ENCODE data around the gene RCE1.
A peak's percentile ranks its signal among the peaks of the same experiment; 100 is the strongest.
"Not testable (repeated sequence)": the region's sequence is repeated elsewhere in the genome, so short reads cannot be mapped to it uniquely, and the experiment has no call there.

RCE1 gene, protein sequence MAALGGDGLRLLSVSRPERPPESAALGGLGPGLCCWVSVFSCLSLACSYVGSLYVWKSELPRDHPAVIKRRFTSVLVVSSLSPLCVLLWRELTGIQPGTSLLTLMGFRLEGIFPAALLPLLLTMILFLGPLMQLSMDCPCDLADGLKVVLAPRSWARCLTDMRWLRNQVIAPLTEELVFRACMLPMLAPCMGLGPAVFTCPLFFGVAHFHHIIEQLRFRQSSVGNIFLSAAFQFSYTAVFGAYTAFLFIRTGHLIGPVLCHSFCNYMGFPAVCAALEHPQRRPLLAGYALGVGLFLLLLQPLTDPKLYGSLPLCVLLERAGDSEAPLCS

DNA sequence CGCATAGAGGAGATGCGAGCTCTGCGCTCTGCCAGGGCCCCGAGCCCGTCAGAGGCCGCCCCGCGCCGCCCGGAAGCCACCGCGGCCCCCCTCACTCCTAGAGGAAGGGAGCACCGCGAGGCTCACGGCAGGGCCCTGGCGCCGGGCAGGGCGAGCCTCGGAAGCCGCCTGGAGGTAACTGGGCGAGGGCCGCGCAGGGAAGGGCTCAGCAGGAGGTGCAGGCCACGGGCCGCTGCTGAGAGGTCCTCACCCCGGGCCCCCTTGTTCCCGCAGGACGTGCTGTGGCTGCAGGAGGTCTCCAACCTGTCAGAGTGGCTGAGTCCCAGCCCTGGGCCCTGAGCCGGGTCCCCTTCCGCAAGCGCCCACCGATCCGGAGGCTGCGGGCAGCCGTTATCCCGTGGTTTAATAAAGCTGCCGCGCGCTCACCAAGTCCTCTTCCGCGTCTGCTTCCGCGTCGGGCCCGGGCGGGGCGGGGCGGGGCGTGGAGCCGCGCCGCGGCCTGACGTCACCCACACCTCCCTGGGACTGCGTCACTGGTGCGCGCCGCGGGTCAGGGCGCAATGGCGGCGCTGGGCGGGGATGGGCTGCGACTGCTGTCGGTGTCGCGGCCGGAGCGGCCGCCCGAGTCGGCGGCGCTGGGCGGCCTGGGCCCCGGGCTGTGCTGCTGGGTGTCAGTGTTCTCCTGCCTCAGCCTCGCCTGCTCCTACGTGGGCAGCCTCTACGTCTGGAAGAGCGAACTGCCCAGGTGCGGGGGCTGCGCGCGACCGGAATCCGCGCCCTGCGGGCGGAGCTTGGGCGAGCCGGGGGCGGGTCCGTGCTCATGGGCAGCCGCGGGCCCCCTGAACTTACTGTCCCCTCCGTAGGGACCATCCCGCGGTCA lies at the start of gene RCE1:
Gene RCE1 (plus strand): TSS at position 546 of the 880 bp plus-strand sequence. CDS start 15 bp downstream, at position 561.
- Histone ChIP-seq H3K4me3 (peak within 1 kb of the TSS; percentile 97), H3K27ac (peak within 1 kb of the TSS; percentile 90 to 98)
- DNase-seq (ENCODE audit: low spot score): peak; percentile 91
- TF ChIP-seq CTCF (IDR thresholded peaks at IDR 0.05): no peak

- H3K4me3 ChIP-seq; H3K27ac ChIP-seq; DNase-seq (ENCODE audit: low spot score): not testable (repeated sequence)
Measured at GRCh38 chr11:66799815-66800214, 43.4 kb upstream of the RCE1 start.

DNA sequence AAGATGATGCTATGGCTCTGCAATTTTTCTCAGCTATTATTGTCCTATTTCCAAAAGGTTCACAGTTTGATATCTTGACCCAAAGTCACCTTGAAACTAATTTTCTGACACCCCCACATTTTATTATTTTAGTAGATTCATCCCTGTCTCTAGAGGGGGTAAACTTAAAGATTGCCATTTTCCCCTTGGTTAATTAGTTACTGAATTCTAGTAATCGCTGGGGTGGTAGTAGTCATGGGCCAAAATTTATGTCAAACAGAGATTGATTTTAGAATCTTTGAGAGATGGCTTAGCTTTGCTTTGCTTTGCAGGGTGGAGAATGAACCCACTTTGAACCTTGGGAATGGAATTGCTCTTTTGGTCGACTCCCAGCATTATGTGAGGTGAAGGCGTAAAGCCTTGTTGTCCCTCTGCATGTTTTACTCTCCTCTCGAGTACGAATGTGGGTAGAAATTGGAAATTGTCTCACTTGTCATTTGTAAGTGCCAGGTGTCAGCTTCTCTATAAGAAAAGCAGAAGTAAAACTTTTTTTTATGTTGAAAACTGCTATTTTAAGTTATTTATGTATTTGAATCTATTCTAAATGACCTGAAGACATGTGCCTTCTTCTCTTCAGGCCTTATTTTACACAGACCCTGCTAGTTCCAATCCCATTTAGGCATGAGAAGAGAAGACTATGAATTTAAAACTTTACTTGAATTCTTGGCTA lies 42.4 kb upstream of the RCE1 start:
- no peak overlapping the region for H3K4me3 ChIP-seq
- TF ChIP-seq CTCF (IDR thresholded peaks at IDR 0.05): no peak
- no peak overlapping the region for H3K27ac ChIP-seq
- no peak for DNase-seq (ENCODE audit: low spot score)

DNA sequence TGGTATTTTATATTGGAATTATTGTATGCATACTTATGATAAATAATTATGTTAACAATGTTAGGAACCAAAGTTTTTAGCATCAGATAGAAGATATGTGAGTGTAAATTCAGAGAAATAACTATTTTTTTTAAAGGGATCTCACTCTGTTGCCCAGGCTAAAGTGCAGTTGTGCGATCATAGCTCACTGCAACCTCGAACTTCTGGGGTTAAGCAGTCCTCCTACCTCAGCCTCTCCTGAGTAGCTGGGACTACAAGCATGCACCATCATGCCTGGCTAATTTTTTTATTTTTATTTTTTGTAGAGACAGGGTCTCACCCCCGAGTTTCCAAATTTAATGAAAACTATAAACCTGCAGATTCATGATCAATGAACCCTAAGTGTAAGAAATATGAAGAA lies 33.6 kb upstream of the RCE1 start:
- no peak for DNase-seq (ENCODE audit: low spot score)
- TF ChIP-seq CTCF (IDR thresholded peaks at IDR 0.05): no peak
- Histone ChIP-seq H3K27ac (no peak overlapping the region), H3K4me3 (no peak overlapping the region)

DNA sequence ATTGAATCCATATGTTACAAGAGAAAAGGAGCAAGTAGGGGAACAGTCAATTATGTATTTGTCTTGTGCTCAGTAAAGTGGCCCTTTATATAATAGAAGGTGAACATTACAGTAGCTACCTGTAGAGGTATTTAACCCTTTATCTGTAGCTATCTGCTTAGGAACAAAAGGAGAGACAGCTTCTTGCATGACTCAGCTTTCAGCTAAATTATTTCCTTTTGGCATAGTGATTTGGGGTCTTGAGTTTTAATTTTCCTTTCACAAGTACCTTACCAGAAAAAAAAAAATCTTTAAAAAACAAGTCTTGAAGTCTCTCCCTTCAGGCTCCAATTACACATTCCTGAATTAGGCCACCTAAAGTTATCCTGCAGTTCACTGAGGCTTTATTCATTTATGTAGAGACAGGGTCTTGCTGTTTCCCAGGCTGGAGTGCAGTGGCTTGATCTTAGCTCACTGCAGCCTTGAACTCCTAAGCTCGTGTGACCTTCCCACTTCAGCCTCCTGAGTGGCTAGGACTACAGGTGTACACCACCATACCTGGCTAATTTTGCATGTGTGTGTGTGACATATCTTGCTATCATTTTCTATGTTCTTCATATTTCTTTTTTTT lies 32.6 kb upstream of the RCE1 start:
- DNase-seq (ENCODE audit: low spot score): no peak
- H3K27ac ChIP-seq: no peak overlapping the region
- no peak for TF ChIP-seq CTCF (IDR thresholded peaks at IDR 0.05)
- H3K4me3 ChIP-seq: no peak overlapping the region

DNA sequence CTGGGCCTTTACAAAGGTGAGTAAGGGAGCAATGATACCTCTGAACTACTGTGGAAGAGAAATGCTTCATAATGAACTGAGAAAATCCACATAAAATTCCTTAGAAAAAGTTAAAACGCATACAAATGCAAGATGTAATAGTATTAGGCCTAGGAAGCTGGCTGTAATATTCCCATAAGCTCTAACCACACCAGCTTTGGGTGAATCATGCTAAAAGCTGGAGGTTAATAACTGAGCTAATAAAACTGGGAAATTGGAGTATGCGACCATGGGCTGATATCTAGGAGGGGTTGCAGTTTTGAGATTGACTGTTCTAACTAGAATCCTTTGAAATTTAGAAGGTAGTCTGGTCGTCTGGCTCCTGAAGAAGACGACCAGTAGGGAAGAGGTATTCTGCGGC lies 28.6 kb upstream of the RCE1 start:
- Histone ChIP-seq H3K27ac (no peak overlapping the region), H3K4me3 (no peak overlapping the region)
- no peak for TF ChIP-seq CTCF (IDR thresholded peaks at IDR 0.05)
- no peak for DNase-seq (ENCODE audit: low spot score)

DNA sequence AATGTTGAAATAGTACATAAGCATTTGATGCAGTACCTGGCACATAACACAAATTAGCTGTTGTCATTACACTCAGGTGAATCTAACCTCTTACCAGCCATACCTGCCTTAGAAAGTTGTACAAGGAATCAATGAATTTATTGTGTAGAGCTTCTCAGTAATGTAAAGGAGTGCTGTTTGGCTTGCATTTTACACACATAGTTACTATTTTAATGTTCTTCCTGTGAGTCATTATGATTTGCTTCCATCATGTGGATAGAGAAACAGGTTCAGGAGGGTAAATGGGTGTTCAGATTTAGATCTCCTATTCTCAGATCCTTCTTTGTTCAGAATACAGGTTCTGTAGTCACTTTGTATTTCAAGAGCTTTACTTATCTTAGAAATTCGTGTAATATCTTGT lies 27.6 kb upstream of the RCE1 start:
- no peak overlapping the region for H3K4me3 ChIP-seq
- H3K27ac ChIP-seq: no peak overlapping the region
- no peak for TF ChIP-seq CTCF (IDR thresholded peaks at IDR 0.05)
- DNase-seq (ENCODE audit: low spot score): no peak

Measured in coronary artery (tissue), 2 donors.